SU-DHL-6 (cell line): Measurements from ENCODE around the gene ANXA1.

ENCODE experiments used
- H2AFZ ChIP-seq: fragments of 200-600 bp; sonication (generic); 2 replicates; pipeline ENCODE4 v1.6.1; 2014; ENCODE audit warnings: low read depth, mild to moderate bottlenecking, moderate library complexity, mixed read lengths, antibody characterized with exemption, low read length; ENCODE audit not compliant: severe bottlenecking
- H3F3A ChIP-seq: fragments of 200-600 bp; shearing (Covaris generic); 2 replicates; pipeline ENCODE4 v1.6.0; 2016; ENCODE audit warnings: antibody characterized with exemption, mild to moderate bottlenecking; ENCODE audit not compliant: insufficient read depth
- H3K27ac ChIP-seq: fragments of 200-600 bp; sonication (generic); 2 replicates; pipeline ENCODE4 v1.5.1; 2016; ENCODE audit warnings: low read depth, mild to moderate bottlenecking, low read length, moderate library complexity, mixed read lengths
- H3K27me3 ChIP-seq: fragments of 200-600 bp; sonication (generic), shearing (Covaris generic); 2 replicates; pipeline ENCODE4 v1.6.0; 2014; ENCODE audit warnings: mild to moderate bottlenecking, low read length
- H3K36me3 ChIP-seq: fragments of 200-600 bp; sonication (generic); 2 replicates; pipeline ENCODE4 v1.6.1; 2014; ENCODE audit warnings: mild to moderate bottlenecking, low read length, mixed read lengths
- H3K4me2 ChIP-seq: fragments of 300-600, 200-600 bp; shearing (Covaris generic), sonication (generic); 2 replicates; pipeline ENCODE4 v1.6.0; 2014; ENCODE audit warnings: low read length, low read depth, mild to moderate bottlenecking; ENCODE audit not compliant: poor library complexity, severe bottlenecking
- H3K4me3 ChIP-seq: fragments of 200-600 bp; sonication (generic); 2 replicates; pipeline ENCODE4 v1.5.1; 2014; ENCODE audit warnings: antibody characterized with exemption, low read length, mild to moderate bottlenecking, mixed read lengths; ENCODE audit not compliant: insufficient read depth, poor library complexity, severe bottlenecking
- H3K79me2 ChIP-seq: fragments of 200-600 bp; sonication (generic); 2 replicates; pipeline ENCODE4 v1.6.1; 2014; ENCODE audit warnings: mild to moderate bottlenecking, low read length, moderate library complexity; ENCODE audit not compliant: insufficient read depth
- H3K9ac ChIP-seq: fragments of 200-600 bp; sonication (generic); 2 replicates; pipeline ENCODE4 v1.7.0; 2014; ENCODE audit warnings: mild to moderate bottlenecking, low read length
- H3K9me2 ChIP-seq: fragments of 200-600 bp; sonication (generic); replicated peaks from 2 replicates; pipeline ENCODE4 v1.6.1; 2014; ENCODE audit warnings: low read length; ENCODE audit not compliant: insufficient read depth
- H3K9me3 ChIP-seq: fragments of 200-600 bp; sonication (generic); 2 replicates; pipeline ENCODE4 v1.6.1; 2014; ENCODE audit warnings: low read length, mixed read lengths; ENCODE audit not compliant: insufficient read depth
- H4K20me1 ChIP-seq: fragments of 200-600 bp; sonication (generic); 2 replicates; pipeline ENCODE4 v1.6.1; 2014; ENCODE audit warnings: low read depth, mild to moderate bottlenecking, antibody characterized with exemption, low read length, moderate library complexity, mixed read lengths
- CTCF ChIP-seq: fragments of 200-600 bp; sonication (generic); IDR thresholded peaks from one replicate; pipeline ENCODE4 v1.5.1; 2017; ENCODE audit warnings: antibody characterized with exemption, mild to moderate bottlenecking, low read length, moderate library complexity; ENCODE audit not compliant: insufficient read depth, poor library complexity, severe bottlenecking
- EZH2phosphoT487 ChIP-seq: fragments of 200-600 bp; sonication (generic), shearing (Covaris generic); conservative IDR thresholded peaks from 2 replicates; pipeline ENCODE4 v1.6.1; 2018; ENCODE audit warnings: mild to moderate bottlenecking, antibody characterized with exemption, low read length, moderate library complexity, mixed read lengths

ANXA1 gene

GRCh38 chr9:73180403-73180802, 28.7 kb downstream of the ANXA1 start:
- no peaks in the 10 kb centered on the region; the same call in 1 of the 2 replicates for H3K36me3 ChIP-seq
- no peak overlapping the region for H3K9ac ChIP-seq
- no peaks in the 10 kb centered on the region for H3F3A ChIP-seq
- no peaks in the 10 kb centered on the region for H3K9me3 ChIP-seq
- no peaks in the 10 kb centered on the region for H3K79me2 ChIP-seq
- H3K9me2 ChIP-seq: no peaks in the 10 kb centered on the region
- no peak overlapping the region for H2AFZ ChIP-seq
- no peak overlapping the region for H3K4me2 ChIP-seq
- no peaks in the 10 kb centered on the region for H3K27me3 ChIP-seq
- no peak overlapping the region for H3K27ac ChIP-seq
- no peak overlapping the region for H3K4me3 ChIP-seq
- no peaks in the 10 kb centered on the region for H4K20me1 ChIP-seq
- TF ChIP-seq EZH2phosphoT487: no peak
- TF ChIP-seq CTCF: no peak

DNA sequence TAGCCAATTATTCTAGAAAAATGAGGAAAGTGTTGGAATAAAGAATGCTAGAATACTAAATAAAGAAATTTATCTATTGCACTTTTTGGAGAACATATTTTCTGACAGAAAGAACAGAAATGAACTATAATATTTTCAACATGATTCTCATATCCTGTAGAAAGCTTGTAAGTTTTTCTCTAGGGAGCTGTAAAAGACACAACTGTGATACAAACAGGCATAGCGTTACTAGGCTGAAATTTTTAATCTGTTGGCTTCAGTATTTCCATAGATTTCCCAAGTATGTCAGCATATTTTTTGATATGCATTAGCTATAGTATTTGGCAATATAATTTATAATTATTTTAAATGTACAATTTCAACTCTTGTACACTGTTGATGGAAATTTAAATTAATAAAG, 31.3 kb downstream of the ANXA1 start:
- H3K9me3 ChIP-seq: no peaks in the 10 kb centered on the region
- no peaks in the 10 kb centered on the region for H3K79me2 ChIP-seq
- no peaks in the 10 kb centered on the region for H3K9me2 ChIP-seq
- H3K4me2 ChIP-seq: no peak overlapping the region
- H2AFZ ChIP-seq: no peak overlapping the region
- no peak for TF ChIP-seq CTCF
- no peak for TF ChIP-seq EZH2phosphoT487
- no peak overlapping the region for H3K27ac ChIP-seq
- no peaks in the 10 kb centered on the region for H3F3A ChIP-seq
- no peak overlapping the region for H3K9ac ChIP-seq
- no peaks in the 10 kb centered on the region for H3K27me3 ChIP-seq
- no peak overlapping the region for H3K4me3 ChIP-seq
- no peaks in the 10 kb centered on the region; the same call in 1 of the 2 replicates for H3K36me3 ChIP-seq
- no peaks in the 10 kb centered on the region for H4K20me1 ChIP-seq

DNA sequence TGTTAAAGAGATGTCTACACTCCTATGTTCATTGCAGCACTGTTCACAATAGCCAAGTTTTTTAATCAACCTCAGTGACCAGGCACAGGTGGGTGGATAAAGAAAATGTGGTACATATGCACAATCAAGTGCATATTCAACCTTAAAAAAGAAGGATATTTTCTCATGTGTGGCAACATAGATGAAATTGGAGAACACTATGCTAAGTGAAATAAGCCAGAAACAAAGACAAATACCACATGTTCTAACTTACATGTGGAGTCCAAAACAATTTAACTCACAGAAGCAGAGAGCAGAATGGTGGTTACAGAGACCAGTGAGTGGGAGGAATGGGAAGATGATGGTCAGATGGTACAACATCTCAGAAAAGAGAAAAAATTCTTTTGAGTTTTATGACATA, 31.8 kb downstream of the ANXA1 start:
- H3K4me3 ChIP-seq: no peak overlapping the region
- no peaks in the 10 kb centered on the region for H3F3A ChIP-seq
- H3K9me3 ChIP-seq: no peaks in the 10 kb centered on the region
- H3K9me2 ChIP-seq: no peaks in the 10 kb centered on the region
- H3K27me3 ChIP-seq: no peaks in the 10 kb centered on the region
- TF ChIP-seq EZH2phosphoT487: no peak
- no peak for TF ChIP-seq CTCF
- H3K4me2 ChIP-seq: no peak overlapping the region
- no peaks in the 10 kb centered on the region for H3K79me2 ChIP-seq
- H3K36me3 ChIP-seq: no peaks in the 10 kb centered on the region; the same call in 1 of the 2 replicates
- no peak overlapping the region for H2AFZ ChIP-seq
- H3K9ac ChIP-seq: no peak overlapping the region
- no peaks in the 10 kb centered on the region for H4K20me1 ChIP-seq
- H3K27ac ChIP-seq: no peak overlapping the region
